ENCODE measurements around the gene PARVB. TPM values are rescaled to one million over a fixed set of nuclear protein-coding genes. Genes with fewer than 3 reads are reported as not detected.

PARVB gene
- total RNA-seq, 1 donor, result 29.3 TPM

DNA sequence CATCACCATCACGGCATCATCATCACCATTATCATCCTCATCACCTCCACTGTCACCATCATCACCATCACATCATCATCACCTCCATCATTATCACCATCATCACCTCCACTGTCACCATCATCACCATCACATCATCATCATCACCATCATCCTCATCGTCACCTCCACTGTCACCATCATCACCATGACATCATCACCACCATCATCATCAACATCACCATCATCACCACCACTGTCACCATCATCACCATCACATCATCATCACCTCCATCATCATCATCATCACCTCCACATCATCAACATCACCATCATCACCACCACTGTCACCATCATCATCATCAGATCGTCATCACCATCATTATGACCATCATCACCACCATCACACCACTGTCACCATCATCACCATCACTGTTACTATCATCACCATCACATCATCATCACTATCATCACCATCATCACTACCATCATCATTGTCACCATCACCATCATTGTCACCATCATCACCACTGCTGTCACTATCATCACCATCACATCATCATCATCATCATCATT lies 189.5 kb downstream of the PARVB start:
- no peak overlapping the region for H3K27ac ChIP-seq (ENCODE audit: low read depth, low read length)
- H3K4me1 ChIP-seq (ENCODE audit: insufficient read depth, low read length), result peaks cover 21% of the 10 kb centered on the region
- H3K4me3 ChIP-seq (ENCODE audit: insufficient read depth, low read length), result no peak overlapping the region
- no peaks in the 10 kb centered on the region for H3K9me3 ChIP-seq (ENCODE audit: low read depth, low read length)
- DNase-seq (ENCODE audit: insufficient read length, low spot score, missing footprints), result no peak
- H3K27me3 ChIP-seq (ENCODE audit: insufficient read depth, low read length), result no peaks in the 10 kb centered on the region
- H2AFZ ChIP-seq (ENCODE audit: low read length), result no peak overlapping the region
- H3K4me2 ChIP-seq (ENCODE audit: insufficient read depth, low read length), result no peak overlapping the region
- H3K79me2 ChIP-seq (ENCODE audit: insufficient read depth, low read length), result no peaks in the 10 kb centered on the region
- TF ChIP-seq, protein P1, sequence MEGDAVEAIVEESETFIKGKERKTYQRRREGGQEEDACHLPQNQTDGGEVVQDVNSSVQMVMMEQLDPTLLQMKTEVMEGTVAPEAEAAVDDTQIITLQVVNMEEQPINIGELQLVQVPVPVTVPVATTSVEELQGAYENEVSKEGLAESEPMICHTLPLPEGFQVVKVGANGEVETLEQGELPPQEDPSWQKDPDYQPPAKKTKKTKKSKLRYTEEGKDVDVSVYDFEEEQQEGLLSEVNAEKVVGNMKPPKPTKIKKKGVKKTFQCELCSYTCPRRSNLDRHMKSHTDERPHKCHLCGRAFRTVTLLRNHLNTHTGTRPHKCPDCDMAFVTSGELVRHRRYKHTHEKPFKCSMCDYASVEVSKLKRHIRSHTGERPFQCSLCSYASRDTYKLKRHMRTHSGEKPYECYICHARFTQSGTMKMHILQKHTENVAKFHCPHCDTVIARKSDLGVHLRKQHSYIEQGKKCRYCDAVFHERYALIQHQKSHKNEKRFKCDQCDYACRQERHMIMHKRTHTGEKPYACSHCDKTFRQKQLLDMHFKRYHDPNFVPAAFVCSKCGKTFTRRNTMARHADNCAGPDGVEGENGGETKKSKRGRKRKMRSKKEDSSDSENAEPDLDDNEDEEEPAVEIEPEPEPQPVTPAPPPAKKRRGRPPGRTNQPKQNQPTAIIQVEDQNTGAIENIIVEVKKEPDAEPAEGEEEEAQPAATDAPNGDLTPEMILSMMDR (IDR thresholded peaks at IDR 0.05; ENCODE audit: extremely low read depth, low read depth, low read length), result no peak
- no peaks in the 10 kb centered on the region for H3K36me3 ChIP-seq (ENCODE audit: insufficient read depth, low read length)
- H4K20me1 ChIP-seq (ENCODE audit: insufficient read depth, low read length), result no peaks in the 10 kb centered on the region

DNA sequence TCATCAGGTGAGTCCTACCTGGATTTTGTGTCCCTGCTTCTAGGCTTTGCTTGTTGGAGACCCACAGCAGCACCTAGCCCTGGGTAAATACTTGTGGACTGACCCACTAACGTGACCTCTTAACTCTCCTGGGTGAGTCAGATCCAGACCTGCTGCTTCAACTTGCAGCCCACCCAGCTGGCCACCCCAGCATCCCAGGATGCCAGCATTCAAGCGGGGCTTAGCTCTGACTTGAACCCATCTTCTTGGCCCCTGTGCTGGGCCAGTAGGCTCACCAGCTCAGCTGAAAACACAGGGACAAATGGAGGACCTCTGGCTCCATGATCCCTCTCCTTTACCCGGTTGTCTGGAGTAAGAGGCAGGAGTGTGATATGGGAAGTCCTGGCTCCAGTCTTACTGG lies 190.1 kb downstream of the PARVB start:
- peak; percentile 39 for DNase-seq (ENCODE audit: insufficient read length, low spot score, missing footprints)
- no peaks in the 10 kb centered on the region for H3K36me3 ChIP-seq (ENCODE audit: insufficient read depth, low read length)
- TF ChIP-seq, protein P1 (IDR thresholded peaks at IDR 0.05; ENCODE audit: extremely low read depth, low read depth, low read length), result no peak
- no peak overlapping the region for H3K4me3 ChIP-seq (ENCODE audit: insufficient read depth, low read length)
- no peaks in the 10 kb centered on the region for H3K79me2 ChIP-seq (ENCODE audit: insufficient read depth, low read length)
- H4K20me1 ChIP-seq (ENCODE audit: insufficient read depth, low read length), result no peaks in the 10 kb centered on the region
- H3K4me1 ChIP-seq (ENCODE audit: insufficient read depth, low read length), result peaks cover 21% of the 10 kb centered on the region
- no peak overlapping the region for H3K4me2 ChIP-seq (ENCODE audit: insufficient read depth, low read length)
- no peaks in the 10 kb centered on the region for H3K9me3 ChIP-seq (ENCODE audit: low read depth, low read length)
- no peak overlapping the region for H3K27ac ChIP-seq (ENCODE audit: low read depth, low read length)
- H2AFZ ChIP-seq (ENCODE audit: low read length), result no peak overlapping the region
- H3K27me3 ChIP-seq (ENCODE audit: insufficient read depth, low read length), result no peaks in the 10 kb centered on the region

DNA sequence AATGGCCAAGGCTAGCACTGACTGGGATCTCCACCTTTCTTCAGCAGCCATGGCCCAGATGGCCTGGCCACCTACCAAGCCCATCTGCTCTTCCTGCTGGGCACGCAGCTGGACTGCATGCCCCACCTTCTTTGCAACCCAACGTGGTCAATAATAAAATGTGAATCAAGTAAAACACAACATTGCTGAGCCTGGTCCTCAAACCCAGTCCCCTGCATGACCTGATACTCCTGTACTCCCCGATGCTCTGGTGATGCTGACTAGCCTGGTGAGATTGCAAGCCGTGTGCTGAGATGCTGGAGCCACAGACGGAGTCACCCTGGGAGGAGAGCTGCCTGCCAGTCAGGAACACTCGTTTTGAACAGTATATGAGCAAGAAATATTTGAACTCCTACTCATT lies 190.7 kb downstream of the PARVB start:
- Histone ChIP-seq H3K4me3 (ENCODE audit: insufficient read depth, low read length) (no peak overlapping the region), H3K9me3 (ENCODE audit: low read depth, low read length) (no peaks in the 10 kb centered on the region), H3K4me1 (ENCODE audit: insufficient read depth, low read length) (peaks cover 21% of the 10 kb centered on the region), H3K79me2 (ENCODE audit: insufficient read depth, low read length) (no peaks in the 10 kb centered on the region), H3K27me3 (ENCODE audit: insufficient read depth, low read length) (no peaks in the 10 kb centered on the region), H4K20me1 (ENCODE audit: insufficient read depth, low read length) (no peaks in the 10 kb centered on the region), H2AFZ (ENCODE audit: low read length) (no peak overlapping the region), H3K4me2 (ENCODE audit: insufficient read depth, low read length) (no peak overlapping the region), H3K27ac (ENCODE audit: low read depth, low read length) (no peak overlapping the region), H3K36me3 (ENCODE audit: insufficient read depth, low read length) (no peaks in the 10 kb centered on the region)
- TF ChIP-seq, protein P1 (IDR thresholded peaks at IDR 0.05; ENCODE audit: extremely low read depth, low read depth, low read length), result no peak
- peak; percentile 18 for DNase-seq (ENCODE audit: insufficient read length, low spot score, missing footprints)

DNA sequence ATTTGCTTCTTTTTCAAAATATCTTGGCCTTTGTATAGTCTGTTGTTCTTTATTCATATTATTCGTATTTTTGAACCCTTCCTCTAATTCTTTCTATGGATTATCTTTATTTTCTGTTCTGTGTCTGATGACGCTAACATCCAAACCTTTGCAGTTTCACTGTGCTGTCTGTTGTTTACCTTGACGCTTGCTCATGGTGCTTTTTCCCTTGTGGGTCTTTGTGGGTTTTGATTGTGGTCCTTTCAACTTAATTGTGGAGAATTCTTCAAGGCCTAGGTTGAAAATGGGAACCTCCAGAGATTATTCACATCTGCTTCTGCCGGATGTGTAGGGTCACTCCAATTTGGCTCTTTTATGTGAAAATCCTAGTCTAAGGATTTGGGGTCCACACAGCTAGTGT lies 191.2 kb downstream of the PARVB start:
- H3K27ac ChIP-seq (ENCODE audit: low read depth, low read length), result no peak overlapping the region
- peaks cover 21% of the 10 kb centered on the region for H3K4me1 ChIP-seq (ENCODE audit: insufficient read depth, low read length)
- no peaks in the 10 kb centered on the region for H3K79me2 ChIP-seq (ENCODE audit: insufficient read depth, low read length)
- H4K20me1 ChIP-seq (ENCODE audit: insufficient read depth, low read length), result no peaks in the 10 kb centered on the region
- H3K4me3 ChIP-seq (ENCODE audit: insufficient read depth, low read length), result no peak overlapping the region
- no peaks in the 10 kb centered on the region for H3K27me3 ChIP-seq (ENCODE audit: insufficient read depth, low read length)
- DNase-seq (ENCODE audit: insufficient read length, low spot score, missing footprints), result no peak
- no peaks in the 10 kb centered on the region for H3K36me3 ChIP-seq (ENCODE audit: insufficient read depth, low read length)
- no peak overlapping the region for H2AFZ ChIP-seq (ENCODE audit: low read length)
- no peaks in the 10 kb centered on the region for H3K9me3 ChIP-seq (ENCODE audit: low read depth, low read length)
- TF ChIP-seq, protein P1 (IDR thresholded peaks at IDR 0.05; ENCODE audit: extremely low read depth, low read depth, low read length), result no peak
- no peak overlapping the region for H3K4me2 ChIP-seq (ENCODE audit: insufficient read depth, low read length)

Data from osteoblast (primary cell).